Regular cardiac myocyte (primary cell): Measurements from ENCODE around the gene ASPM. TPM values are rescaled to one million over a fixed set of nuclear protein-coding genes. Genes with fewer than 3 reads are reported as not detected.

Experiments
- total RNA-seq: library from RNA; depleted of rRNA; stranded (reverse); fragments of >200 nt; gene quantifications from 2 replicates; pipeline ENCODE4 v1.2.3, GENCODE V29; 2014

ASPM gene, protein sequence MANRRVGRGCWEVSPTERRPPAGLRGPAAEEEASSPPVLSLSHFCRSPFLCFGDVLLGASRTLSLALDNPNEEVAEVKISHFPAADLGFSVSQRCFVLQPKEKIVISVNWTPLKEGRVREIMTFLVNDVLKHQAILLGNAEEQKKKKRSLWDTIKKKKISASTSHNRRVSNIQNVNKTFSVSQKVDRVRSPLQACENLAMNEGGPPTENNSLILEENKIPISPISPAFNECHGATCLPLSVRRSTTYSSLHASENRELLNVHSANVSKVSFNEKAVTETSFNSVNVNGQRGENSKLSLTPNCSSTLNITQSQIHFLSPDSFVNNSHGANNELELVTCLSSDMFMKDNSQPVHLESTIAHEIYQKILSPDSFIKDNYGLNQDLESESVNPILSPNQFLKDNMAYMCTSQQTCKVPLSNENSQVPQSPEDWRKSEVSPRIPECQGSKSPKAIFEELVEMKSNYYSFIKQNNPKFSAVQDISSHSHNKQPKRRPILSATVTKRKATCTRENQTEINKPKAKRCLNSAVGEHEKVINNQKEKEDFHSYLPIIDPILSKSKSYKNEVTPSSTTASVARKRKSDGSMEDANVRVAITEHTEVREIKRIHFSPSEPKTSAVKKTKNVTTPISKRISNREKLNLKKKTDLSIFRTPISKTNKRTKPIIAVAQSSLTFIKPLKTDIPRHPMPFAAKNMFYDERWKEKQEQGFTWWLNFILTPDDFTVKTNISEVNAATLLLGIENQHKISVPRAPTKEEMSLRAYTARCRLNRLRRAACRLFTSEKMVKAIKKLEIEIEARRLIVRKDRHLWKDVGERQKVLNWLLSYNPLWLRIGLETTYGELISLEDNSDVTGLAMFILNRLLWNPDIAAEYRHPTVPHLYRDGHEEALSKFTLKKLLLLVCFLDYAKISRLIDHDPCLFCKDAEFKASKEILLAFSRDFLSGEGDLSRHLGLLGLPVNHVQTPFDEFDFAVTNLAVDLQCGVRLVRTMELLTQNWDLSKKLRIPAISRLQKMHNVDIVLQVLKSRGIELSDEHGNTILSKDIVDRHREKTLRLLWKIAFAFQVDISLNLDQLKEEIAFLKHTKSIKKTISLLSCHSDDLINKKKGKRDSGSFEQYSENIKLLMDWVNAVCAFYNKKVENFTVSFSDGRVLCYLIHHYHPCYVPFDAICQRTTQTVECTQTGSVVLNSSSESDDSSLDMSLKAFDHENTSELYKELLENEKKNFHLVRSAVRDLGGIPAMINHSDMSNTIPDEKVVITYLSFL (N-terminal part only)
- 4.8 and 37.6 TPM in 2 replicates for total RNA-seq

DNA sequence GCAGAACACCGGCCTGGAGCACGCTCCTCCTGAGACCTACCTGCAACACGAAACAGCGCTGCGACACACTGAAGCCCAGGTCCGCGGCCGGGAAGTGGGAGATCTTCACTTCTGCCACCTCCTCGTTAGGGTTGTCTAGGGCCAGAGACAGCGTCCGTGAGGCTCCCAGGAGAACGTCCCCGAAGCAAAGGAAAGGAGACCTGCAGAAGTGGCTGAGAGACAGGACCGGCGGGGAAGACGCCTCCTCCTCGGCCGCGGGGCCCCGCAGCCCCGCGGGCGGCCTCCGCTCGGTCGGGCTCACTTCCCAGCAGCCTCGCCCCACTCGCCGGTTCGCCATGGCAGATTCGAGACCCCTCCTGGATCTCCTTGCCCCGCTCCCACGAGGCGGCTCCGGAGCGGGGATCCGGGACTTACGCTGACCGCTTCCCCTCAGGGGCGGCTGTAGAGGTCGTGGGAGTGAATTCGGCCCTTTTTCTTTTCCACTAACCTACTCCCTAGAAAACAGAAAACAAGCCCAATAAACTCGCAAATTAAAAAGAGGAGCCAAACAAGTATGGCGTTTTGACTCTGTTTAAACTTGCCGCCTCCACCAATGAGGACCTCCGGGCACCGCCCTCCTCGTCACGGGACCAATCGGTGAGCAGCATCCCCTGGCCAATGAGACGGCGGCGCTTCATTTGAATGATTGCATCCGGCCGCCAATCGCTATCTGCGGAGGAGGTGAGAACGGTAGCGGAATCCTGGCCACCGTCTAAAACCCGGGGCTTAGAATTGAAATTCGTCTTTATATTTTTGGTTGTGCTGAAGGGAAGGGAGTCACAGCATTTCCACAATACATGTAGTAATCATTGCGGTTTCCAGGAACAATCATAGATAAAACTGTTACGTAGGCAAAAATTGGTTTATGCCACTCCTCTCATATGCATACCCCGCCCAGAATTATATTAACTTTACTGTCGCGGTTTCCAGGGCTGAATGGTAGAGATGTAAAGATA lies at the start of gene ASPM:
Gene ASPM (minus strand): TSS at position 569 of the 995 bp plus-strand sequence. CDS start 232 bp downstream, at position 337.

DNA sequence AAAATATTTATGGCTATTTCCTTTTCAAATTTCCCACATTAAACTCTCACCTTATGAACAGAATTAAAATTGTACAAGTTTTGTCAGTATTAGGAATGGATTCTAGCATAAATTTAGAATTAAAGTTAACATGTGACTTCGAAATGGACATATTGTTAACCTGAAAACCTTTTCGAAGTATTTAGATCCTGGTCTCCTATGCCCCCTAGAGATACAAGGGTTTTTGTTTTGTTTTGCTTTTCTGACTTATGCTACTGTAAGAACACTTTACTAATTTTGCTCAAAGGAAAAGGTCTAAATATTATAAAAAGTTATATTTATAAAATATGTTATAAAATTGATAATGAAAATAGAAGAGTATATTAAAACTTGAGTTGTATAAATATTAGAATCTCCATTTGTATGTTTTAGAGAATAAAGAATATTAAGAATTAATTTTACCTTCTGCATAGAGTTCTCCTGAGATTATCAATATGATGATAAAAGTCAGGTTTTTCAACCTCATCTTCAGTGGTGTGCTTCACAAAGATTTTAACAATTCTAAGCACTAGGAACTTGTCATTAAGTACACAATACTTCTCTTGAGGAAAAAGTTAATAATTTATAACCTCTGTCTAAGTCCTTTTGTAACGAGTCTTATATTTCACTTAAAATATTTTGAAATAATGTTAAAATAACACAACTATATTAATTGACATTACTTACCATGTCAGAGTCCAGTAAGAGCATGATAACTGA lies 79.6 kb downstream of the ASPM start, which contains the start of gene F13B:
Gene F13B (minus strand): TSS at position 542 of the 738 bp plus-strand sequence. CDS start 37 bp downstream, at position 505.

Other genes starting within 250 kb of the ASPM start
- gene CFHR2, start 202.9 kb downstream of the ASPM start, total RNA-seq, result not detected in 2 replicates
- gene CFHR5, start 169.1 kb downstream of the ASPM start, total RNA-seq, result not detected in 2 replicates
- under 0.01 TPM in 1 of 2 replicates, not detected in the other for gene F13B, start 79.4 kb downstream of the ASPM start, total RNA-seq
- 14.6 and 22.0 TPM in 2 replicates for gene ZBTB41, start 54.6 kb upstream of the ASPM start, total RNA-seq
- under 0.01 TPM in 2 replicates for gene CRB1, start 121.6 kb upstream of the ASPM start, total RNA-seq